Measurements from ENCODE around the gene TRPM3. TPM values are rescaled to one million over a fixed set of nuclear protein-coding genes. Genes with fewer than 3 reads are reported as not detected.

TRPM3 gene
- total RNA-seq, 1 experiment from 2014 or later, result 0.03 TPM

DNA sequence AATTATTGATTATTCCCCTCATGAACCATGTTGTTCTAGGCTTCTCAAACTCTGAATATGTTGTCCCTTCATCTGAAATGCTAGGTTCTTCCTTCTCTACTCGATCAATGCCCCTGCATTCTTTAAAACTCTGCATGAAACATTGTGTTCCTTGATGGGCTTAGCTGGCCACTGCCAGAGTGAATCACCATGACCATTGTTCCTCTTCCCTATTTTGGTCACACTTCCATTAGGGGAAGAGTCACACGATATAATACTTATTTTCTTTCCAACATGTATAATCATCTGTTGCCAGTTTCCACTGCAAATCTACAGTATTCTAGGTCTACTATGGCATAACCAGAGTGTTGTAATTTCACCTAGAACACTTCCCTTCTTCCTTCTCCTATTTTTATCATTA lies 247.9 kb downstream of the TRPM3 start:
- H3K36me3 ChIP-seq, result no peaks in the 10 kb centered on the region
- no peak overlapping the region for H3K4me3 ChIP-seq
- no peak overlapping the region for H3K27ac ChIP-seq
- H3K9me3 ChIP-seq (replicated peaks), result no peaks in the 10 kb centered on the region
- DNase-seq (ENCODE audit: low read depth in 1 of 2, low spot score in 2 of 2), result no peak
- no peaks in the 10 kb centered on the region for H3K4me1 ChIP-seq (replicated peaks)
- H3K27me3 ChIP-seq (replicated peaks), result peaks cover 13% of the 10 kb centered on the region

DNA sequence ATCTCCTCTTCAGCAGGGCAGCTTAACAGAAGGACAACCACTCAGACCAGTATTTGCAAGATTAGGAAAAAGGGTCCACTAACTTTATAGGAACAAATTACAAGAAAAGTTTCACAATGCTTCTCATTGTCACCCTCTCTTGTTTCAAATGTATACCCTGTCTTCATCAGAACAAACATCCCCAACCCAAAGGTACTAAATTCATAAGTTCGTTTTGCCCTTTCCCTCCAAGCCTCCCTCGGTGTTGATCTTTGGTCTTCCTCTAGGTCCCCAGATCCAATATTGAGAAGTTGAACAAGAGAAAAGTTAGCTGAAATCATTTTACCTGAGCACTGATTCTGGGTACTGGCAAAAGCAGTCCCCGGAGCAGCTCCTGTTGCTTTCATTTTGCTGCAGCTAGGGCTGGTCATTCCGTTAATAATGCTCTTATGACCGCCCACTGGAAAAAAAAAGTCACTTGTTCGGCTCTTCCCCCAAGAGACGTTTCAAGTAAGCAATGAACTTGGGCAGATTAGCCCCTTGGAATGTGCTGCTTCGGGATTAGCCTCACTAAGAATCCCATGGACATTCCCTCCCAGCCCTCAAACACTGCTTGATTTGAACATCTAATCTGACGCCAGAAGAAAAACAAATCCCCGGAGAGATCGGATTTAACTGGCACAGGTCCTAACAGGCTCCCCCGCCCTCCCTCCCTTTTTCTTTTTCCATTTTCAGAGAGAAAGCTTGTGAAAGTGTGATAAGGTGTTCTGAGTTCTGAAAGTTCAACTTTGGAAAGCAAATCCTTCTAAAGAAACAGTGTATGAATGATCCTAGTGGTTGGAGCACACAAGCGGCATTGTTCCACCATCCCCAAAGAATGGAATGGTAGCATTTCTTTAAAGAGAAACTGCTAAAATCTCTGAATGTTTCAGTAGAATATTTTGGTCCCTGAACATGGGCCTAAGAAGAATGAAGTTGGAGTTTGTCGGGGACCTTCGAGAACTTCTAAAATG lies 252.5 kb downstream of the TRPM3 start:
- no peak overlapping the region for H3K27ac ChIP-seq

DNA sequence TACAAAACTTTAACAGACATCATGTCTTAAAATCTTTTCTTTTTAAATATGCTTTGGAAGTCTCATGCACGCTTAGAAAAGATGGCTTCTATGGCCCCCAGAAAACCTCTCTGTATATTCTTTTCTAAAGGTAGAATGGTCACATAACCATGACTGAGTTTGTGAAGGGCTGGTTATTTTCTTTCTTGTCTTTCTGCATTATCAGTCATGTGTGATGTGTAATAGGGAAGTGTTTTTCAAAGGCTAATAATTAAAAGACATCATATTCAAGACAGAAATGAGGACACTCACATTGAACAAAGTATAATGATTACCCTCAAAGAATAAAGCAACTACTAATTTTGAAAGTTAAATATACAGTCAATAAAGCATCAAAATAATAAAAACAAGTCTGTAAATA lies 253.4 kb downstream of the TRPM3 start:
- no peak overlapping the region for H3K27ac ChIP-seq
- DNase-seq (ENCODE audit: low read depth in 1 of 2, low spot score in 2 of 2), result no peak
- H3K4me3 ChIP-seq, result no peak overlapping the region

More for the DNA sequence above, 252.5 kb downstream of the TRPM3 start:
- DNase-seq (ENCODE audit: low read depth in 1 of 2, low spot score in 2 of 2), result no peak
- no peaks in the 10 kb centered on the region for H3K4me1 ChIP-seq (replicated peaks)
- peaks cover 18% of the 10 kb centered on the region for H3K27me3 ChIP-seq (replicated peaks)
- no peaks in the 10 kb centered on the region for H3K9me3 ChIP-seq (replicated peaks)
- no peaks in the 10 kb centered on the region for H3K36me3 ChIP-seq
- H3K4me3 ChIP-seq, result peak overlapping the region; percentile 19

DNA sequence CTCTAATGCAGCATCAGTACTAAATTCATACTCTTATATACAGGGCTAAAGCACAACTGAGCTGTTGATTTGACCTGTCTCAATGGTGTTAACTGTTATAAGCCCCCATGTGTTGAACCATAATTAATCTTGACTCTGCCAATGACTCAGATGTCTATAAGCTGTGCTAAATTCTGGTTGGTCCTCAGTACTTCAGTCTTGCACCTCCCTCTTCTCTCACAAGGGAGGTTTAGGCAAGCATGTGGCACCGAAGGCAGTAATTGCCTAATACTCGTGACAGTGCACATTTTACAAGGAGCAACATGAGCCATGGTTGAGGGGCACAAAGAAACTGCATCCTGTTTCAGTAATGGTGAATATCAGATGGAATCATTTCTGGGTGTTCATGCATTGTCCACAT lies 255.9 kb downstream of the TRPM3 start:
- no peaks in the 10 kb centered on the region for H3K9me3 ChIP-seq (replicated peaks)
- peaks cover 17% of the 10 kb centered on the region for H3K27me3 ChIP-seq (replicated peaks)
- no peak overlapping the region for H3K27ac ChIP-seq
- H3K36me3 ChIP-seq, result no peaks in the 10 kb centered on the region
- H3K4me1 ChIP-seq (replicated peaks), result no peaks in the 10 kb centered on the region
- no peak for DNase-seq (ENCODE audit: low read depth in 1 of 2, low spot score in 2 of 2)
- H3K4me3 ChIP-seq, result no peak overlapping the region

More for the DNA sequence above, 253.4 kb downstream of the TRPM3 start:
- no peaks in the 10 kb centered on the region for H3K4me1 ChIP-seq (replicated peaks)
- peaks cover 18% of the 10 kb centered on the region for H3K27me3 ChIP-seq (replicated peaks)
- no peaks in the 10 kb centered on the region for H3K9me3 ChIP-seq (replicated peaks)
- no peaks in the 10 kb centered on the region for H3K36me3 ChIP-seq

DNA sequence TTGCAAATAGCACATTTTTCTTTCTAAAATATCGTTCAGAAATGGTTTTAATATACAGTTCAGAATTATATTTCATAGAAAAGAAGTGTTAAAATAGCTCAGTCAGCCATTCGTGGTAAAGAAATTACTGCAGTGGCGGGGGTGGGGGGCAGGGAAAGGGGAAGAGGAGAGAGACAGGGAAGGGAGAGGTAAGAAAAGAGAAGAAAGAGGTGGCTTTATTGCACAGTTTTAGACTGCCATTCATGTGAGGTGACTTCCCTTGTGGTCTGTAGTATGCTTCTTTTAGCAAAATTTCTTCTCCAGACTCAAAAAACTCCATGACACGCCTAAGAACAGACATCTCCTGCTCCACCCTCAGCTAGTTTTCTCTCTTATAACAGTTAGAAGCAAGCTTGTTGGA lies 259.6 kb downstream of the TRPM3 start:
- H3K36me3 ChIP-seq, result no peaks in the 10 kb centered on the region
- H3K4me1 ChIP-seq (replicated peaks), result no peaks in the 10 kb centered on the region
- no peak for DNase-seq (ENCODE audit: low read depth in 1 of 2, low spot score in 2 of 2)
- no peak overlapping the region for H3K4me3 ChIP-seq
- no peaks in the 10 kb centered on the region for H3K27me3 ChIP-seq (replicated peaks)
- H3K27ac ChIP-seq, result no peak overlapping the region
- H3K9me3 ChIP-seq (replicated peaks), result no peaks in the 10 kb centered on the region

DNA sequence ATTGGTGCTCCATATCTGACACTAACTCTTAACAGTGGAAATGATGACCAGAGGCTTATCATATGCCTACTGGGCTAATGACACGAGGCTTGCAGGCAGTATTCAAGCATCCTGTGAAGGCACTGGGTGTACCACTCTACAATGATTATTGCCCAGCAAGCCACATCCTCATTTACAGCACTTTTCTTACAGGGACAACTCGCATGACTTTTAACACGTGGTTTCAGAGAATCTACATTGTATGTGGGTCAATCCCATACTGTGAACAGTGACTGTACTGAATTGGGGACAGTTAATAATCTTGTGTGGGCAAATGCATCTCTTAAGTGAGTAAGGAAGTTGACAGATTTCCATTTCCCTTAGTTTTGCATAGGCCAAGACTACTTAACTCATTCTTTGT lies 260.0 kb downstream of the TRPM3 start:
- H3K4me3 ChIP-seq, result no peak overlapping the region
- H3K36me3 ChIP-seq, result no peaks in the 10 kb centered on the region
- no peaks in the 10 kb centered on the region for H3K9me3 ChIP-seq (replicated peaks)
- H3K27ac ChIP-seq, result no peak overlapping the region
- H3K4me1 ChIP-seq (replicated peaks), result no peaks in the 10 kb centered on the region
- no peak for DNase-seq (ENCODE audit: low read depth in 1 of 2, low spot score in 2 of 2)
- H3K27me3 ChIP-seq (replicated peaks), result no peaks in the 10 kb centered on the region

DNA sequence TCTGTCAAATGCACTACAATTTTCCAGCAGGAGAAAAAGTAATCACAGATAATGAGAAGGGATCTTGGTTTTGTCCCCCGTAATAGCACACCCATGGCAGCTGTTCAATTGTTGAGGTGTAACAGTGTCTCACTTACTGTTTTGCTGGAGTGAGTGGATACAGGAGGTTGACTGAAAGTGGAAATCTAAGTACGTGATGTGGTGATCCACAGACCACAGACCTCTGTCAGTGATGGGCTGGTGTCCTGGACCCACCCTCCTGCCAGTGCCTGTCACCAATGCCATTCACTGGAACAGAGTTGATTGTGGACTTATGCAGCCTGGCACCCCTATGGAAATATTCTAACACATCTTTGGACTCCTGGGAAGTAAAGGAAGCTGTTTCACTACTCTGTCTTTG lies 261.7 kb downstream of the TRPM3 start:
- H3K4me1 ChIP-seq (replicated peaks), result no peaks in the 10 kb centered on the region
- DNase-seq (ENCODE audit: low read depth in 1 of 2, low spot score in 2 of 2), result no peak
- no peaks in the 10 kb centered on the region for H3K27me3 ChIP-seq (replicated peaks)
- no peak overlapping the region for H3K4me3 ChIP-seq
- H3K9me3 ChIP-seq (replicated peaks), result no peaks in the 10 kb centered on the region
- H3K27ac ChIP-seq, result no peak overlapping the region
- H3K36me3 ChIP-seq, result no peaks in the 10 kb centered on the region

DNA sequence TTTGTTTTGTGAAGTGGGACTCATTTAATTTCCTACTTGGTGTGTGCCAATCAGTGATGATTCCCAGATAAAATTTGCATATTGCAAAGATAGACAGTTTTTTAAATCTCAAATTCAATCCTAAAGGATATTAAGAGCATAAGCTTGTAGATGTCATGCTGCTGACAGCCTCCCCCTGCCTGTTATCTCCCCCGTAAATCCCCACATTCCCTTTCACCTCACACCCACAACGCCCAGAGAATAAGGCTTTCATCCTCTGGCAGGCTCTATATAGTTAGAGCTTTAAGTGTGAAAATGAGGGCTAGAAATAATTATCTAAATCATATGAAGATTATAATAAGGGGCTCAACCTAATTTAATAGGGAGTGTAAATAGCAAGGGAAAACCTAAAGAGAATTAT lies 265.0 kb downstream of the TRPM3 start:
- H3K4me3 ChIP-seq, result no peak overlapping the region
- no peak for DNase-seq (ENCODE audit: low read depth in 1 of 2, low spot score in 2 of 2)
- no peaks in the 10 kb centered on the region for H3K4me1 ChIP-seq (replicated peaks)
- H3K9me3 ChIP-seq (replicated peaks), result no peaks in the 10 kb centered on the region
- H3K27ac ChIP-seq, result no peak overlapping the region
- H3K36me3 ChIP-seq, result no peaks in the 10 kb centered on the region
- no peaks in the 10 kb centered on the region; the same call in 1 of the 2 replicates for H3K27me3 ChIP-seq (replicated peaks)

DNA sequence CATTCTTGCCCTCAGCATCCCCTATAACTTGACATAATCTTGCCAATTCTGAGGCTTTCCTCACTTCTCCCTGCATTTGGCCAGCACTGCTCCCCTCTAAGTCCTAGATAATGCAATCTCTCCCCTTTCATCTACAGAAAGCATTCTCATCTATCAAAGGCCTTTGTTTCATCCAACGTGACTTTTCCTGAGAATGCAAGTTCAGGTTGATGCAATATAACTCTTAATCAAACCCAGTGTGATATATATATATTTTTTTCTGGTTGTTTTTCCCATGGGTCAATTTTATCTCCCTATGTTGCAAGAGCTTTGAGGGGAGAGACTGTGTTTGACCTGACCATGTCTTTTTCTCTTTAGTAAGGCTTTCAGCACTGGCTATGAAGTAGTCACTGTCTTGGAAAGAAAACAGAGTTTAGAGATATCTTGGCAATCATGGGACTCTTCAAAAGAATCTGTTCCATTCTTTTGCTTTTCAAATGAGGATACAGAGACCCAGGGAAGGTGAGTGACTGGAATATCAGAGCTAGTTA lies 268.6 kb downstream of the TRPM3 start:
- H3K4me1 ChIP-seq (replicated peaks), result no peaks in the 10 kb centered on the region
- H3K27ac ChIP-seq, result no peak overlapping the region
- H3K36me3 ChIP-seq, result no peaks in the 10 kb centered on the region
- H3K27me3 ChIP-seq (replicated peaks), result no peaks in the 10 kb centered on the region; the same call in 1 of the 2 replicates
- no peak overlapping the region for H3K4me3 ChIP-seq
- DNase-seq (ENCODE audit: low read depth in 1 of 2, low spot score in 2 of 2), result no peak
- no peaks in the 10 kb centered on the region for H3K9me3 ChIP-seq (replicated peaks)

DNA sequence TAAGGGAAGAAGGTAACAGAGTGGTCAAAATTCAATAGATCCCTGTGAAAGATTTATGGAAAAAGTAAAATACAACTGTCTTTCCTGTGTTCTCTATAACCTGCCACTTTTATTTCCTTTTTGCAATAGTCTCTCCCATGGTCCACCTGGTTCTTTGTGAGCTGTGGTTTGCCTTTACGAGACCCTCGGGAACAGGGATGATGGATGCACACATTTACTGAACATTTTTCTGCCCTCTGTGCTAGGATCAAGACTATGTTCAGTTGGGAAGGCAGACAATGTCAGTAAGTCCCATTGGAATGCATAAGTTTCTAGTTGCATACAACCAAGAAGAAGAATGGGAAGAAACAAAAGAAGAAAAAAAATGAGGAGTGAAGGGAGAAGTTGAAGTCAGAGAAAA lies 281.2 kb downstream of the TRPM3 start:
- no peak for DNase-seq (ENCODE audit: low read depth in 1 of 2, low spot score in 2 of 2)
- H3K4me1 ChIP-seq (replicated peaks), result no peaks in the 10 kb centered on the region

DNA sequence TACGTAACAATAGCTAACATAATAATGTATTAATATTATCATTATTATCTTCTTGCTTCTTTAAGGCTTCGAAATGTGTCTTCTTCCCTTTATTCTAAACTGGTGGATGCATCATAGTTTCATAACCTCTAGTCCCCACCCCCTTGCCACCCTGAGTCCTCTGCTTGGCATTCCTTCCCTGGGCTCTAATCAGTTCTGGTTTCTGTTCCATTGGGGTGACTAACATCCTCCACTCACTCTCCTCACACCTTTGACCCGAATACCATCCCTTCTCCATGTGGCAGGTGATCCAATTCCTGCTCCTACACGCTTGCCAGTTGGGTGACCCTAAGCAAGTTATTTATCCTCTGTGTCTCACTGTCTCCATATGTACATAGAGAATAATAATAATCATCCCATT lies 286.1 kb downstream of the TRPM3 start:
- DNase-seq (ENCODE audit: low read depth in 1 of 2, low spot score in 2 of 2), result no peak
- Histone ChIP-seq H3K9me3 (replicated peaks) (no peaks in the 10 kb centered on the region), H3K27me3 (replicated peaks) (0 out of 2 replicates have a peak, but pooled peaks cover 3% of the 10 kb centered on the region), H3K27ac (no peak overlapping the region), H3K4me1 (replicated peaks) (no peaks in the 10 kb centered on the region), H3K36me3 (no peaks in the 10 kb centered on the region), H3K4me3 (no peak overlapping the region)

More for the DNA sequence above, 281.2 kb downstream of the TRPM3 start:
- H3K4me3 ChIP-seq, result no peak overlapping the region
- 0 out of 2 replicates have a peak, but pooled peaks cover 3% of the 10 kb centered on the region for H3K27me3 ChIP-seq (replicated peaks)
- no peak overlapping the region for H3K27ac ChIP-seq
- no peaks in the 10 kb centered on the region for H3K9me3 ChIP-seq (replicated peaks)
- H3K36me3 ChIP-seq, result no peaks in the 10 kb centered on the region

DNA sequence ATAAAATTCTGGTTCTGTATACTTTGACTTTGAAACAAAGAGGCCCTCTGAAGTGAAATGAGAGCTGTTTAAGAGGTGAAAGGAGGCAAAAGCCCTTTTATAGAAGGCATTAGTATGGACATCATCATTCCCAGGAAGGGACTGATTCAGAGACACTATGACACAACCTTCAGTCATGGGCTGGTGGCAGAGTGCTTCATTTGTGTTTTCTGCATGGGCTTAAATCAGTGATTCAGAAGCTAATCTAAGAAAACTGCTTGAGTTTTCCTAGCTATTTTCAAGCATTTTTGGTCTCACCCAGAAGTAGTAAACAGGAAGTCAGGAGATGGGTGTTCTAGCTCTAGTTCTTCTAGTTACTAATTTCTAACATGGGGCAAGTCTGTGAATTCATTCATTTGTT lies 288.9 kb downstream of the TRPM3 start:
- DNase-seq (ENCODE audit: low read depth in 1 of 2, low spot score in 2 of 2), result no peak
- H3K4me1 ChIP-seq (replicated peaks), result no peaks in the 10 kb centered on the region
- 0 out of 2 replicates have a peak, but pooled peaks cover 3% of the 10 kb centered on the region for H3K27me3 ChIP-seq (replicated peaks)
- H3K4me3 ChIP-seq, result no peak overlapping the region
- H3K9me3 ChIP-seq (replicated peaks), result no peaks in the 10 kb centered on the region
- H3K36me3 ChIP-seq, result no peaks in the 10 kb centered on the region
- H3K27ac ChIP-seq, result no peak overlapping the region

DNA sequence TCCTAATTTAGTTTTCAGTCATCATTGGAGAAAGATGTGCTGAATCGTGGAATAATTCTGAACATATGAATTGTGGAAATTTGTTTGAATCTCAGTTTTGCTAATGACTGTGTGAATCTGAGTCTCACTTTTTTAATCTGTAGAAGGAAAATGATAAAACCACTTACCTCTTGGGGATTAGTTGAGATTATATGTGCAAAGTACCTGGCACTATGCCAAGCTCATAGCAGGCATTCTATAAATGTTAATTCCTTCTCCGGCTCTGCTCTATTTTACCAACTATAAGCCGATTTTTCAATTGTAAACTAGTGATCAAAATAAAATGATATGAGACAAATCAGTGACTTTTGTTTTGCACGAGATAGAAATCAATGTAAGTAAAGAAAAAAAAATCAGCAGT lies 290.8 kb downstream of the TRPM3 start:
- Histone ChIP-seq H3K9me3 (replicated peaks) (no peaks in the 10 kb centered on the region), H3K27me3 (replicated peaks) (no peaks in the 10 kb centered on the region), H3K36me3 (no peaks in the 10 kb centered on the region), H3K4me1 (replicated peaks) (no peaks in the 10 kb centered on the region), H3K27ac (no peak overlapping the region), H3K4me3 (no peak overlapping the region)
- no peak for DNase-seq (ENCODE audit: low read depth in 1 of 2, low spot score in 2 of 2)

DNA sequence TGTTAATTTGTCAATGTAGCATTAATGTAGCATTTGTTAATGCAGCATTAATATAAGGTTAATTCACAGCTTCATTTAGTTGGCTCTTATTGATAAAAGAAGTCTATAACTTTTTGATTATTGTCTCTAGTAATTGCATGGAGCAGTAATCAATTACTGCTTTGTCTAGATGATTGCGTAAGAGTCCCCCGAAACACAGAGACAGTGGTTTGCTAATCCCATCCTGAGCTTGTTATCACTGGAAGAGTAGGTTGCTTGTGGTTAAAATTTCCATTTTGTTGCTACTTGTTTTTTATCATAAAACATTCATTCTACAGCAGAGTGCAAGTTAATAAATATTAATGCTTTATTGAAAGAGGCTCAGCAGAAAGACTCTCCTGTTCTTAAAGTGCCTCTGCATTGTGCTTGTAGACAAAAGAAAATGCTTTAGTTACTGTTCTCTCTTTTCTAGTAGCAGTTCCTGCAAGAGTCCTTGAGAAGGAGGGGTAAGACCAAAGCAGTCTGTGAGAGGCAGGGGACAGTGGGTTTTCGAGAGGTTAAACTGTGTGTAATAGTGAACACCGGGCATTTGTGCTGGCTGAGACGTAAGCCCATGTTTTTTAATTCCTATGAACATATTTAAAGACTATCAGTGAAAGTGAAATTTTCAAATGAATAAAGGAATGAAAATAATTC lies 291.7 kb downstream of the TRPM3 start:
- no peaks in the 10 kb centered on the region for H3K9me3 ChIP-seq (replicated peaks)
- H3K27me3 ChIP-seq (replicated peaks), result no peaks in the 10 kb centered on the region
- no peak for DNase-seq (ENCODE audit: low read depth in 1 of 2, low spot score in 2 of 2)
- no peak overlapping the region for H3K4me3 ChIP-seq
- H3K36me3 ChIP-seq, result no peaks in the 10 kb centered on the region
- H3K4me1 ChIP-seq (replicated peaks), result no peaks in the 10 kb centered on the region
- H3K27ac ChIP-seq, result no peak overlapping the region
